Neural cell (in vitro differentiated cells): ENCODE measurements around the gene ANKRD33B. TPM values are rescaled to one million over a fixed set of nuclear protein-coding genes. Genes with fewer than 3 reads are reported as not detected.

Experiments used
- H2AFZ ChIP-seq: fragments of 200-600, 300-800 bp; sonication (generic), shearing (Covaris generic); 2 replicates; pipeline ENCODE4 v1.6.0; 2014; ENCODE audit warnings: low read depth, mild to moderate bottlenecking, antibody characterized with exemption, low read length, moderate library complexity
- H3F3A ChIP-seq: fragments of 200-600 bp; shearing (Covaris generic); 2 replicates; pipeline ENCODE4 v1.6.1; 2016; ENCODE audit warnings: mild to moderate bottlenecking, moderate library complexity, mixed read lengths, antibody characterized with exemption, low read length; ENCODE audit not compliant: insufficient read depth, poor library complexity, severe bottlenecking
- H3K27ac ChIP-seq: fragments of 200-600, 300-800 bp; sonication (generic), shearing (Covaris generic); 2 replicates; pipeline ENCODE4 v1.5.1; 2014; ENCODE audit warnings: mild to moderate bottlenecking, low read length, moderate library complexity
- H3K27me3 ChIP-seq: fragments of 300-800, 200-600 bp; sonication (generic), shearing (Covaris generic); 2 replicates; pipeline ENCODE4 v1.6.0; 2014; ENCODE audit warnings: mild to moderate bottlenecking, low read depth, low read length, moderate library complexity; ENCODE audit not compliant: insufficient read depth
- H3K36me3 ChIP-seq: fragments of 300-800, 200-600 bp; sonication (generic), shearing (Covaris generic); 2 replicates; pipeline ENCODE4 v1.5.1; 2014; ENCODE audit warnings: mild to moderate bottlenecking, antibody characterized with exemption, low read length, moderate library complexity; ENCODE audit not compliant: insufficient read depth
- H3K4me2 ChIP-seq: fragments of 300-800, 200-600 bp; sonication (generic), shearing (Covaris generic); 2 replicates; pipeline ENCODE4 v1.6.0; 2014; ENCODE audit warnings: mild to moderate bottlenecking, low read length
- H3K4me3 ChIP-seq: fragments of 300-800, 200-600 bp; sonication (generic), shearing (Covaris generic); 2 replicates; pipeline ENCODE4 v1.5.1; 2014; ENCODE audit warnings: mild to moderate bottlenecking, low read length, moderate library complexity
- H3K79me2 ChIP-seq: fragments of 200-600 bp; shearing (Covaris generic); replicated peaks from 2 replicates; pipeline ENCODE4 v1.6.0; 2014; ENCODE audit warnings: mild to moderate bottlenecking, low read length, moderate library complexity; ENCODE audit not compliant: insufficient read depth
- H3K9ac ChIP-seq: fragments of 300-800, 200-600 bp; sonication (generic), shearing (Covaris generic); 2 replicates; pipeline ENCODE4 v1.6.1; 2016; ENCODE audit warnings: mild to moderate bottlenecking, low read length, mixed read lengths
- H3K9me2 ChIP-seq: fragments of 200-600 bp; shearing (Covaris generic); 2 replicates; pipeline ENCODE4 v1.6.1; 2016; ENCODE audit warnings: mild to moderate bottlenecking, low read length, mixed read lengths; ENCODE audit not compliant: insufficient read depth
- H3K9me3 ChIP-seq: fragments of 200-600, 300-800 bp; sonication (generic), shearing (Covaris generic); 2 replicates; pipeline ENCODE4 v1.6.1; 2016; ENCODE audit warnings: mild to moderate bottlenecking, mixed run types, low read length, moderate library complexity, mixed read lengths
- H4K20me1 ChIP-seq: fragments of 200-600 bp; shearing (Covaris generic); 2 replicates; pipeline ENCODE4 v1.6.1; 2016; ENCODE audit warnings: mild to moderate bottlenecking, mixed run types; ENCODE audit not compliant: insufficient read depth
- EP300 ChIP-seq: fragments of 450-650 bp; conservative IDR thresholded peaks from 2 replicates; pipeline ENCODE4 v1.6.1; 2014; ENCODE audit warnings: antibody characterized with exemption, mild to moderate bottlenecking, moderate library complexity; ENCODE audit not compliant: poor library complexity, severe bottlenecking
- EZH2 ChIP-seq: fragments of 200-600, 300-800 bp; shearing (Covaris generic), sonication (generic); IDR thresholded peaks from 2 replicates; pipeline ENCODE4 v1.6.1; 2014; ENCODE audit warnings: antibody characterized with exemption, low read length, borderline replicate concordance, mild to moderate bottlenecking; ENCODE audit not compliant: insufficient read depth, poor library complexity, severe bottlenecking
- MXI1 ChIP-seq: fragments of 450-650 bp; conservative IDR thresholded peaks from 2 replicates; pipeline ENCODE4 v1.6.1; 2014; ENCODE audit warnings: antibody characterized with exemption, mild to moderate bottlenecking; ENCODE audit not compliant: poor library complexity, severe bottlenecking
- POLR2AphosphoS5 ChIP-seq: IDR thresholded peaks from 2 replicates; pipeline ENCODE4 v1.6.1; 2012
- RAD21 ChIP-seq: fragments of 450-650 bp; conservative IDR thresholded peaks from 2 replicates; pipeline ENCODE4 v1.6.1; 2014; ENCODE audit warnings: antibody characterized with exemption, mild to moderate bottlenecking, moderate library complexity
- SMC3 ChIP-seq: fragments of 450-650 bp; conservative IDR thresholded peaks from 2 replicates; pipeline ENCODE4 v1.6.1; 2014; ENCODE audit warnings: antibody characterized with exemption, mild to moderate bottlenecking, moderate library complexity; ENCODE audit not compliant: poor library complexity
- TAF1 ChIP-seq: IDR thresholded peaks from 2 replicates; pipeline ENCODE4 v1.6.1; 2012; ENCODE audit warnings: low read depth
- polyA plus RNA-seq: library from polyadenylated mRNA; depleted of rRNA; stranded (reverse); fragments of >200 nt; gene quantifications from 2 replicates; pipeline ENCODE4 v1.2.3, GENCODE V29; 2014
- TF ChIP-seq, protein P1 (sequence below): fragments of 450-650 bp; IDR thresholded peaks from 2 replicates; pipeline ENCODE4 v1.5.1; 2014; ENCODE audit warnings: antibody characterized with exemption, mild to moderate bottlenecking, moderate library complexity; ENCODE audit not compliant: poor library complexity, severe bottlenecking
- TF ChIP-seq, protein P2 (sequence below): IDR thresholded peaks from 2 replicates; pipeline ENCODE4 v1.6.1; 2012; ENCODE audit warnings: borderline replicate concordance

The ANKRD33B gene
- polyA plus RNA-seq, 1 donor from 2014 or later, result not detected

DNA sequence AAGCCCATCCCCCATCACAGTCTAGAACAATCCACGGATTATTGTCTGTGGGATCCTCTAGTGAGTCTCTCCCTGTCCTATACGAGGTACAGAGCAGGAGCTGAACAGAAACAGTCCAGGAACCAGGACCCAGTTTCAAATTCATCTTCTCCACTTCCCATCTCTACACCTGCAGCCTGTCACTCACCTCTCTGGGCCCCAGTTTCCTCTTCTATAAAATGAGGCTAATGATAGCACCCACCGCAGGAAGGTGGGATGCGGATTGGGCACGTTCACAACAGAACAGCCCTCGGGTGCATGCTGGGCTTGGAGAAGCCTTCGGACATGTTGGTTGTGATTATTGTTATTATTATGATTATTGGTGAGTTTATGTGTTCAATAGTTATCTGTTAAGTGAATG is 78.5 kb downstream of the ANKRD33B start:
- Histone ChIP-seq H3K9me2 (no peaks in the 10 kb centered on the region), H3K4me3 (no peak overlapping the region), H3K27me3 (no peaks in the 10 kb centered on the region), H3K9ac (no peak overlapping the region), H4K20me1 (no peaks in the 10 kb centered on the region), H3K9me3 (no peaks in the 10 kb centered on the region), H2AFZ (no peak overlapping the region), H3K36me3 (peaks cover 3% of the 10 kb centered on the region), H3K79me2 (no peaks in the 10 kb centered on the region), H3F3A (no peaks in the 10 kb centered on the region), H3K27ac (no peak overlapping the region), H3K4me2 (no peak overlapping the region)
- TF ChIP-seq, protein P1, sequence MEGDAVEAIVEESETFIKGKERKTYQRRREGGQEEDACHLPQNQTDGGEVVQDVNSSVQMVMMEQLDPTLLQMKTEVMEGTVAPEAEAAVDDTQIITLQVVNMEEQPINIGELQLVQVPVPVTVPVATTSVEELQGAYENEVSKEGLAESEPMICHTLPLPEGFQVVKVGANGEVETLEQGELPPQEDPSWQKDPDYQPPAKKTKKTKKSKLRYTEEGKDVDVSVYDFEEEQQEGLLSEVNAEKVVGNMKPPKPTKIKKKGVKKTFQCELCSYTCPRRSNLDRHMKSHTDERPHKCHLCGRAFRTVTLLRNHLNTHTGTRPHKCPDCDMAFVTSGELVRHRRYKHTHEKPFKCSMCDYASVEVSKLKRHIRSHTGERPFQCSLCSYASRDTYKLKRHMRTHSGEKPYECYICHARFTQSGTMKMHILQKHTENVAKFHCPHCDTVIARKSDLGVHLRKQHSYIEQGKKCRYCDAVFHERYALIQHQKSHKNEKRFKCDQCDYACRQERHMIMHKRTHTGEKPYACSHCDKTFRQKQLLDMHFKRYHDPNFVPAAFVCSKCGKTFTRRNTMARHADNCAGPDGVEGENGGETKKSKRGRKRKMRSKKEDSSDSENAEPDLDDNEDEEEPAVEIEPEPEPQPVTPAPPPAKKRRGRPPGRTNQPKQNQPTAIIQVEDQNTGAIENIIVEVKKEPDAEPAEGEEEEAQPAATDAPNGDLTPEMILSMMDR, result no peak
- no peak for TF ChIP-seq POLR2AphosphoS5
- no peak for TF ChIP-seq RAD21
- no peak for TF ChIP-seq SMC3
- TF ChIP-seq, protein P2, sequence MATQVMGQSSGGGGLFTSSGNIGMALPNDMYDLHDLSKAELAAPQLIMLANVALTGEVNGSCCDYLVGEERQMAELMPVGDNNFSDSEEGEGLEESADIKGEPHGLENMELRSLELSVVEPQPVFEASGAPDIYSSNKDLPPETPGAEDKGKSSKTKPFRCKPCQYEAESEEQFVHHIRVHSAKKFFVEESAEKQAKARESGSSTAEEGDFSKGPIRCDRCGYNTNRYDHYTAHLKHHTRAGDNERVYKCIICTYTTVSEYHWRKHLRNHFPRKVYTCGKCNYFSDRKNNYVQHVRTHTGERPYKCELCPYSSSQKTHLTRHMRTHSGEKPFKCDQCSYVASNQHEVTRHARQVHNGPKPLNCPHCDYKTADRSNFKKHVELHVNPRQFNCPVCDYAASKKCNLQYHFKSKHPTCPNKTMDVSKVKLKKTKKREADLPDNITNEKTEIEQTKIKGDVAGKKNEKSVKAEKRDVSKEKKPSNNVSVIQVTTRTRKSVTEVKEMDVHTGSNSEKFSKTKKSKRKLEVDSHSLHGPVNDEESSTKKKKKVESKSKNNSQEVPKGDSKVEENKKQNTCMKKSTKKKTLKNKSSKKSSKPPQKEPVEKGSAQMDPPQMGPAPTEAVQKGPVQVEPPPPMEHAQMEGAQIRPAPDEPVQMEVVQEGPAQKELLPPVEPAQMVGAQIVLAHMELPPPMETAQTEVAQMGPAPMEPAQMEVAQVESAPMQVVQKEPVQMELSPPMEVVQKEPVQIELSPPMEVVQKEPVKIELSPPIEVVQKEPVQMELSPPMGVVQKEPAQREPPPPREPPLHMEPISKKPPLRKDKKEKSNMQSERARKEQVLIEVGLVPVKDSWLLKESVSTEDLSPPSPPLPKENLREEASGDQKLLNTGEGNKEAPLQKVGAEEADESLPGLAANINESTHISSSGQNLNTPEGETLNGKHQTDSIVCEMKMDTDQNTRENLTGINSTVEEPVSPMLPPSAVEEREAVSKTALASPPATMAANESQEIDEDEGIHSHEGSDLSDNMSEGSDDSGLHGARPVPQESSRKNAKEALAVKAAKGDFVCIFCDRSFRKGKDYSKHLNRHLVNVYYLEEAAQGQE, result no peak
- TF ChIP-seq EP300, result no peak
- no peak for TF ChIP-seq TAF1
- TF ChIP-seq EZH2, result no peak
- no peak for TF ChIP-seq MXI1

DNA sequence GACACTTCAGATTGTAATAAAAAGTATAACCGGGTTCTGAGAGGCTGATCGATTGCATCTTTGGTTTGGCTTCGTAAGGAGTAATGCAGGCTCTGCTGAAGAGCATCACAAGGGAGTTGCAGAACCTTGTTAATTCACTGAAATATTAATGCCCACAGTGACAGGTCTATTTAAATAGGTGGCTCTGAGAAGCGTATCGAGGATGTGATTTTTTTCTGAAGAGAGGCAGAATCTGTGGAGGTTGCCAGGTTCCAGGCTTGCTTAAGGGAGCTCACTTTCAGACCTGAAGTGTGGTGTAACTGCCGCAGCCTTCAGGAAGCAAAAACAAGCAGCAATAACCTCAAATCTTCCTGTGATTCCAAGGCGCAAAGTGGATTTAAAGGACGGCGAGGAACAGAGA is 80.3 kb downstream of the ANKRD33B start:
- H3K9ac ChIP-seq, result no peak overlapping the region
- peak overlapping the region; percentile 31 for H3K4me3 ChIP-seq
- no peaks in the 10 kb centered on the region for H3K27me3 ChIP-seq
- H3K9me2 ChIP-seq, result no peaks in the 10 kb centered on the region
- H3K27ac ChIP-seq, result peak overlapping the region; percentile 43
- no peaks in the 10 kb centered on the region for H3K79me2 ChIP-seq
- H3K36me3 ChIP-seq, result no peaks in the 10 kb centered on the region
- TF ChIP-seq RAD21, result no peak
- TF ChIP-seq MXI1, result no peak
- TF ChIP-seq POLR2AphosphoS5, result peak; percentile 8
- no peak overlapping the region for H3K4me2 ChIP-seq
- no peaks in the 10 kb centered on the region for H4K20me1 ChIP-seq
- H3K9me3 ChIP-seq, result no peaks in the 10 kb centered on the region
- no peaks in the 10 kb centered on the region for H3F3A ChIP-seq
- no peak overlapping the region for H2AFZ ChIP-seq

DNA sequence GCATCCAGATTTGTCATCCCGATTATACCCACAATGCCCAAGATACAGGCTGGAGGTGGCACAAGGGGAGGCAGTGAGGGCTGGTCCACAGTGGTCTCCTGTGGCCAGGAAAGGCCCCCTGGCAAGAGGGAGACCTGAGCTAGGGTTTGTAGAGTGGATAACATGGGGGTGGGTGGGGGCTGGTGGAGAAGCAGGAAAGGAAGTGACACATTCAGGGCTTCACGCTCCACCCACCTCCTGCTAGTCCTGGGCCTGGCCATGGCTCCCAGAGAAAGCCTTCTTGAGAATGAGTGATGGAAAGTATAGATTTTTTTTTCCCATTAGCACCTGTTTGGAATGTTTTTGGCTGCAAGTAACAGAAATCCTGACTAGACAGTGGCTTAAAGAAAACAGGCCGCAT is 81.3 kb downstream of the ANKRD33B start:
- H3K9me2 ChIP-seq, result no peaks in the 10 kb centered on the region
- H3K4me3 ChIP-seq, result no peak overlapping the region
- no peaks in the 10 kb centered on the region for H3K9me3 ChIP-seq
- no peaks in the 10 kb centered on the region for H4K20me1 ChIP-seq
- no peaks in the 10 kb centered on the region for H3K36me3 ChIP-seq
- no peaks in the 10 kb centered on the region for H3K27me3 ChIP-seq
- no peak overlapping the region for H2AFZ ChIP-seq
- no peak overlapping the region for H3K27ac ChIP-seq
- H3K79me2 ChIP-seq, result no peaks in the 10 kb centered on the region
- TF ChIP-seq, protein P1, result no peak
- TF ChIP-seq MXI1 (no peak), TAF1 (no peak), EZH2 (no peak), SMC3 (no peak), EP300 (no peak), RAD21 (no peak), POLR2AphosphoS5 (no peak)
- TF ChIP-seq, protein P2, result no peak
- H3K4me2 ChIP-seq, result no peak overlapping the region
- no peaks in the 10 kb centered on the region for H3F3A ChIP-seq
- no peak overlapping the region for H3K9ac ChIP-seq
